ENCODE results near the gene FAM114A2. TPM values are rescaled to one million over a fixed set of nuclear protein-coding genes. Genes with fewer than 3 reads are reported as not detected.

FAM114A2 gene
- total RNA-seq, 1 experiment from 2014 or later: 19.8 TPM

DNA sequence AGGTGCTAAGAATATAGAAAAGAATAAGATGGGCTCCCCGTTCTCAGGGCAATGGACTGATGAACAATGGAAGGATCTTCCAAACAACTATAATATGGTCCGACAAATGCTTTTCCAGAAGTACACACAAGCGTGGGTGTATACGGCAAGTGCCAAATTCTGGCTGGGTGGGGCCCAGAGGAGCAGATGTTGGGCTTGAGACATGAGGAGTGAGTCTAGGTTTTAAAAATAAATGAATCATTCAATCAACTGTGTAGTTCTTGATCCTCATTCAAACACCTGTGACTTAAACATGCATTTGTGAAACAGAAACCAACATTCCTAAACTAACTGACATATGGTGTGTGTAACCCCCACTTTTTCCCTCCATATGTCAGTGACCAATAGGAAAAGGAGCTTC, 47.9 kb upstream of the FAM114A2 start:
- Histone ChIP-seq H3K9me3 (ENCODE audit: control insufficient read depth in 1 of 2, insufficient read depth in 1 of 2, low read depth in 1 of 2, low read length in 2 of 2) (no peaks in the 10 kb centered on the region), H3K4me3 (replicated peaks in 1 of 2; ENCODE audit: low read depth in 1 of 2, low read length in 2 of 2) (no peak overlapping the region), H4K20me1 (ENCODE audit: insufficient read depth) (no peaks in the 10 kb centered on the region), H3K9ac (ENCODE audit: low read length) (no peak overlapping the region), H3K4me1 (ENCODE audit: control insufficient read depth in 1 of 2, insufficient read depth in 2 of 2, low read length in 2 of 2) (no peaks in the 10 kb centered on the region), H3K27ac (ENCODE audit: low read depth, low read length) (no peak overlapping the region), H2AFZ (ENCODE audit: low read depth, low read length, poor library complexity, severe bottlenecking) (no peak overlapping the region), H3K4me2 (ENCODE audit: low read length) (no peak overlapping the region), H3K9me2 (ENCODE audit: insufficient read depth) (no peaks in the 10 kb centered on the region), H3K36me3 (ENCODE audit: control insufficient read depth in 1 of 2, insufficient read depth in 2 of 2, low read length in 2 of 2) (no peaks in the 10 kb centered on the region), H3K79me2 (ENCODE audit: insufficient read depth, low read length) (no peaks in the 10 kb centered on the region), H3K27me3 (ENCODE audit: insufficient read depth, low read length) (peaks cover 3% of the 10 kb centered on the region)
- no TSS peak for BruUV-seq (replicated peaks)
- no peak for DNase-seq (ENCODE audit: low read depth, low spot score)
- intact Hi-C loops (cut with micrococcal nuclease): no loop called here
- TF ChIP-seq JUND (IDR thresholded peaks at IDR 0.05) (no peak), ZBTB33 (IDR thresholded peaks at IDR 0.05; ENCODE audit: extremely low read depth, insufficient replicate concordance, low read length) (no peak), TCF7L2 (IDR thresholded peaks at IDR 0.05; ENCODE audit: borderline replicate concordance, extremely low read depth, insufficient read depth, insufficient read length) (no peak), MAX (IDR thresholded peaks at IDR 0.05) (no peak), ZNF274 (IDR thresholded peaks at IDR 0.05; ENCODE audit: low read depth, low read length) (no peak), SP1 (IDR thresholded peaks at IDR 0.05; ENCODE audit: low read depth) (no peak), REST (IDR thresholded peaks at IDR 0.05; ENCODE audit: low read depth) (no peak), RAD21 (IDR thresholded peaks at IDR 0.05; ENCODE audit: low read depth) (no peak)
- TF ChIP-seq, protein P1, sequence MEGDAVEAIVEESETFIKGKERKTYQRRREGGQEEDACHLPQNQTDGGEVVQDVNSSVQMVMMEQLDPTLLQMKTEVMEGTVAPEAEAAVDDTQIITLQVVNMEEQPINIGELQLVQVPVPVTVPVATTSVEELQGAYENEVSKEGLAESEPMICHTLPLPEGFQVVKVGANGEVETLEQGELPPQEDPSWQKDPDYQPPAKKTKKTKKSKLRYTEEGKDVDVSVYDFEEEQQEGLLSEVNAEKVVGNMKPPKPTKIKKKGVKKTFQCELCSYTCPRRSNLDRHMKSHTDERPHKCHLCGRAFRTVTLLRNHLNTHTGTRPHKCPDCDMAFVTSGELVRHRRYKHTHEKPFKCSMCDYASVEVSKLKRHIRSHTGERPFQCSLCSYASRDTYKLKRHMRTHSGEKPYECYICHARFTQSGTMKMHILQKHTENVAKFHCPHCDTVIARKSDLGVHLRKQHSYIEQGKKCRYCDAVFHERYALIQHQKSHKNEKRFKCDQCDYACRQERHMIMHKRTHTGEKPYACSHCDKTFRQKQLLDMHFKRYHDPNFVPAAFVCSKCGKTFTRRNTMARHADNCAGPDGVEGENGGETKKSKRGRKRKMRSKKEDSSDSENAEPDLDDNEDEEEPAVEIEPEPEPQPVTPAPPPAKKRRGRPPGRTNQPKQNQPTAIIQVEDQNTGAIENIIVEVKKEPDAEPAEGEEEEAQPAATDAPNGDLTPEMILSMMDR (IDR thresholded peaks at IDR 0.05 in 2 of 3, conservative IDR thresholded peaks at IDR 0.05 in 1 of 3; ENCODE audit: borderline replicate concordance in 1 of 3, insufficient read depth in 1 of 3, low read depth in 2 of 3, low read length in 2 of 3): no peak
- TF ChIP-seq, protein P2, sequence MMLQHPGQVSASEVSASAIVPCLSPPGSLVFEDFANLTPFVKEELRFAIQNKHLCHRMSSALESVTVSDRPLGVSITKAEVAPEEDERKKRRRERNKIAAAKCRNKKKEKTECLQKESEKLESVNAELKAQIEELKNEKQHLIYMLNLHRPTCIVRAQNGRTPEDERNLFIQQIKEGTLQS (IDR thresholded peaks at IDR 0.05): no peak
- POLR2A ChIA-PET: no interaction called here
- ATAC-seq: no peak
- RAD21 ChIA-PET (ENCODE audit: low non-redundant PET in 1 of 2, low total read pairs in 2 of 2, uncharacterized antibody in 2 of 2, unreplicated experiment in 2 of 2): no interaction called here
- CTCF ChIA-PET: interaction anchor here (1.4 kb wide), 1 partner anchor 14 kb away, joined by 6 read pairs; no protein-coding TSS in a partner anchor
